Stimulated activated naive CD8-positive, alpha-beta T cell treated with anti-CD3 and anti-CD28 coated beads, Interleukin-15, amount 100 ng/mL, for 72 hours (primary cell): Measurements from ENCODE around the gene C16orf92.

Source experiments
- ATAC-seq: fragments of 150-1000 bp; cut with Tn5 transposase; 2 replicates; pipeline ENCODE4 v1.10.0; 2021; ENCODE audit warnings: mild to moderate bottlenecking, moderate library complexity
- DNase-seq, 2 donors: peaks; one replicate each; pipeline ENCODE4 v3.0.0; 2021 to 2022
- H3K27ac Mint-ChIP-seq, 2 donors: one replicate each; pipeline ENCODE4 v1.8.0; 2022; ENCODE audit warnings: mild to moderate bottlenecking in 2 of 2, mixed read lengths in 2 of 2, moderate library complexity in 2 of 2
- H3K27me3 Mint-ChIP-seq: one replicate; pipeline ENCODE4 v1.8.0; 2022; ENCODE audit warnings: mixed read lengths
- H3K4me1 Mint-ChIP-seq: one replicate; pipeline ENCODE4 v1.8.0; 2022; ENCODE audit warnings: mild to moderate bottlenecking, mixed read lengths
- H3K4me3 Mint-ChIP-seq, 2 donors: one replicate each; pipeline ENCODE4 v1.8.0; 2022; ENCODE audit warnings: mild to moderate bottlenecking in 2 of 2, mixed read lengths in 2 of 2, moderate library complexity in 1 of 2
- H3K9me3 Mint-ChIP-seq, 2 donors: one replicate each; pipeline ENCODE4 v1.8.0; 2022; ENCODE audit warnings: mixed read lengths in 2 of 2

The C16orf92 gene

GRCh38 chr16:30051518-30051917, 28.5 kb downstream of the C16orf92 start:
- DNase-seq (no peak), ATAC-seq (no peak)
- Mint-ChIP-seq H3K4me3 (peak overlapping the region; percentile 88 to 92), H3K4me1 (peaks cover 42% of the 10 kb centered on the region), H3K27me3 (peaks cover 16% of the 10 kb centered on the region), H3K27ac (peak overlapping the region; percentile 35 to 95), H3K9me3 (no peaks in the 10 kb centered on the region)

- H3K4me1 Mint-ChIP-seq: peaks cover 42% of the 10 kb centered on the region
- H3K27ac Mint-ChIP-seq: peak overlapping the region; percentile 72 to 95
- H3K4me3 Mint-ChIP-seq: peak overlapping the region; percentile 88 to 92
- ATAC-seq (peak; percentile 89), DNase-seq (peak; percentile 87 to 94)
- H3K9me3 Mint-ChIP-seq: no peaks in the 10 kb centered on the region
- H3K27me3 Mint-ChIP-seq: peaks cover 16% of the 10 kb centered on the region
Observed at GRCh38 chr16:30052671-30053372, 29.8 kb downstream of the C16orf92 start.

GRCh38 chr16:30053376-30054015, 30.5 kb downstream of the C16orf92 start:
- Mint-ChIP-seq H3K9me3 (no peaks in the 10 kb centered on the region), H3K27ac (no peak overlapping the region)
- DNase-seq: no peak

DNA sequence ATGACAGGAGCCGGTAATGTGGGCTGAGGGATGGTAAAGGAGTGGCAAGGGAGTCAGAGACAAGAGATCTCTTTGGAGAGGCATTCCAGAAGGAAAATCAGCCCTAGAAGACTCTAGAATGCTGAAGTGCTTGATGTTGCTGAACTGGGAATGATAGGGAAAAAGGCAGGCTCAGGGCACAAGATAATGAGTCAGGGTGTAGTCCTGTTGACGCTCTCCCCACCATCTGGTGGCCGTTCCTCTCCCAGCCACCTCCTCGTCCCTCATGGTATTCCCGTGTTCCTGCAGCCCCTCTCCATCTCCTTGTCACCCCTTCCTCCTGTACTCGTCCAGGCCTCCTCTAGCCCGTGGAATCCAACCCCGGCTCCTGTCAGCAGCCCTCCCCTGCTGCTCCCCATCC, 31.5 kb downstream of the C16orf92 start:
- DNase-seq (no peak), ATAC-seq (no peak)
- Mint-ChIP-seq H3K4me3 (peak overlapping the region in 1 of 2 donors; percentile 33), H3K27ac (no peak overlapping the region), H3K4me1 (peaks cover 42% of the 10 kb centered on the region), H3K27me3 (peaks cover 16% of the 10 kb centered on the region), H3K9me3 (no peaks in the 10 kb centered on the region)

More at GRCh38 chr16:30053376-30054015, 30.5 kb downstream of the C16orf92 start:
- peak; percentile 56 for ATAC-seq
- Mint-ChIP-seq H3K4me3 (peak overlapping the region; percentile 88 to 92), H3K4me1 (peaks cover 42% of the 10 kb centered on the region), H3K27me3 (peaks cover 16% of the 10 kb centered on the region)

- Mint-ChIP-seq H3K4me1 (peaks cover 42% of the 10 kb centered on the region), H3K9me3 (no peaks in the 10 kb centered on the region), H3K27ac (no peak overlapping the region), H3K4me3 (peak overlapping the region in 1 of 2 donors; percentile 24), H3K27me3 (peaks cover 16% of the 10 kb centered on the region)
- ATAC-seq (peak; percentile 80), DNase-seq (peak; percentile 54 to 62)
Observed at GRCh38 chr16:30054959-30055553, 32.1 kb downstream of the C16orf92 start.

DNA sequence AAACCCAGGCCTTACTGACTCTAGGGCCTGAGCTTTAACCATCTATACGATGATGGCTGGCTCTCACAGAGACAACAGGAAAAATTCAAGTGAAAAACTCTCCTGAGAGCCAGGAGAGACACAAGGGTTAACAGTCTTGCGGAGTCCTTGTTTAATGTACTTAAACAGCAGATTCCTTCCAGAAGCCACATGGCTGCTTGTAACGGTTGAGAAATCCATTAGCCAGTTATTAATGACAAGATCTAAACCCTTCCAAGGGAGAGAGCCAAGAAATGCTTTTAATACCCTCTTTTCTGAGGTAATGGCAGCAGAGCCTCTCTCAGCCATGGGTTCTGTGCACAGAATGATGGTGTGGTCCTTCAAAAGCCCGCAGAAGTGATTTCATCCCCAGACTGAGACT, 37.3 kb downstream of the C16orf92 start:
- H3K9me3 Mint-ChIP-seq: no peaks in the 10 kb centered on the region
- H3K27me3 Mint-ChIP-seq: no peaks in the 10 kb centered on the region
- DNase-seq: no peak
- peak overlapping the region in 1 of 2 donors; percentile 78 for H3K27ac Mint-ChIP-seq
- H3K4me3 Mint-ChIP-seq: no peak overlapping the region
- H3K4me1 Mint-ChIP-seq: peaks cover 19% of the 10 kb centered on the region
- no peak for ATAC-seq

DNA sequence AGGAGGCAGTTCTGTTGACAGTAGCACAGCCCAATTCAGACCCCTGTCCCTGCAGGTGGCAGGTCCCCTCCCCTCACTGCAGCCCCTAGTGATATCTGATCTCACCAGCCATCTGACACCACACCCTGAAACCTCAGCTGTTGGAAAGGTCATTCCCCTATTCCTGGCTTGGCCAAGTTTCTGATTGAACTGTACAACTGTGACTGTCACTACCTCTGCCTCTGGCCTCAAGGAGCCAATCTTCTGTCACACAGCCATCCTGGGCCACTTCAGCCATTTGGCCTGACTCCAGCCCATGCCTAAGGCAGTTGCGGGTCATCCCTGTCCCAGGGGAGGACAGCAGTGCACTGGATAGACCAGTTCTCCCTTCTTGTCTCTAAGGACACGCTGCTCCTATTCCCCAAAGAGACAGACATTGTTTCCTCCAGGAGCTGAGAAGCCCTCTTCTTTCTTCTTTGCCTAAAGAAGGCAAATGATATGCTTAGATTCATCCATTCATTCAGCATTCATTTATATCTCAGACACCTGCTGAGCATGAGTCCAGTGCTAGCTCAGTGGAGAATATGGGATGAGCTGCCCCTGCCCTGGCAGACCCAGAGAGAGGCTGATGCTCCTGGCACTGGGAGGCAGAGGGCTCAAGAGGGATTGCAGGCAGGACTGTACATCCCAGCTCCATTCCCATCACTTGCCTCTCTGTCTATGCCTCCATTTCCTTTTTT, 38.0 kb downstream of the C16orf92 start:
- ATAC-seq (no peak), DNase-seq (no peak)
- Mint-ChIP-seq H3K27ac (peak overlapping the region in 1 of 2 donors; percentile 78), H3K4me1 (peaks cover 18% of the 10 kb centered on the region), H3K27me3 (no peaks in the 10 kb centered on the region), H3K9me3 (no peaks in the 10 kb centered on the region), H3K4me3 (no peak overlapping the region)

DNA sequence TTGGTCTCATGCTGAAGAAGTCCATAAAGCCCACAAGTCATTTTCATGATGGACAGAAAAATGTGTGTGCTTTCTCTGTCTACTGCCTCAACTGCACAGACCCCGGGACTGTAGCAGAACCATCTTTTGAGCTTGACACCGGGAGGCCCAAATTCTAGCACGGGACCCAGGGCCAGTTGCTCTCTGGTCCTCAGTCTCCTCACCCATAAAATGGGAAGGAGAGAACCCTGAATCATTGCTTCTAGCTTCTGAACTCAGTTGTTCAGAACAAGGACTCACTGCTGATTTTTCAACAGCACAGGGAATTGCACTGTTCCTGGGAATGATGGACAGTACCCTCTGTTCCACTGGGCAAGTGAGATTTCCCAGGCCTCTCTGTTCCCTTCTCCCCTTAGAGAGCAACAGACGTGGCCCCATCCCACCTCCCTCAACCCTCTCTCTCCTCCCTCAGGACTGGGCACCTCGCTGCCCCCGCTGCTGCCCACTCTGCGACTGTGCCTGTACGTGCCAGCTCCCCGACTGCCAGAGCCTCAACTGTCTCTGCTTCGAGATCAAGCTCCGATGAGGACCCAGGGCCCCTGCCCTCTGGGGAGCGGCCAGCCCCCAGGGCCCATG, 40.4 kb downstream of the C16orf92 start:
- DNase-seq (no peak), ATAC-seq (no peak)
- no peaks in the 10 kb centered on the region for H3K27me3 Mint-ChIP-seq
- peak overlapping the region; percentile 76 to 99 for H3K27ac Mint-ChIP-seq
- H3K4me3 Mint-ChIP-seq: peak overlapping the region; percentile 98 to 99
- H3K9me3 Mint-ChIP-seq: no peaks in the 10 kb centered on the region
- H3K4me1 Mint-ChIP-seq: peaks cover 39% of the 10 kb centered on the region

- H3K4me1 Mint-ChIP-seq: peaks cover 45% of the 10 kb centered on the region
- H3K27ac Mint-ChIP-seq: peak overlapping the region; percentile 98 to 99
Observed at GRCh38 chr16:30063893-30064728, 41.1 kb downstream of the C16orf92 start.

DNA sequence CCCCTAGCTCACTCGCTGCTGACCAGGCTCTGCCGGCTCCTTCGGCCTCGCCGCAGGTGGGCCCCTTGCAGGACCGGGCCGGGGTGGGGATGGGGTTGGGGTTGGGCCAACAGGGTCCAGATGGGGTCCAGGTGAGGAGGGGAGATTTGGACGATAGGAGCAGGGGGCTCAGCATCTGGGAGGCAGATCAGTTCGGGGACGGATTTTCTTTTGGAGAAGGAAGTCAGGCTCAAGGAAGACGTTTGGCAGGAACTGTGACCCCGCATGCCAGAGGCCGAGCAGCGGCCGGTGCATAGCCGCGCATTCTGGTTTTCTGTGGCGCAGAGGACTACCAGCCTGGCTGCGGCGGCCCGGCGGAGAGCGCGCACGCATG, 41.7 kb downstream of the C16orf92 start:
- H3K27me3 Mint-ChIP-seq: no peaks in the 10 kb centered on the region
- DNase-seq (no peak), ATAC-seq (no peak)
- H3K27ac Mint-ChIP-seq: peak overlapping the region; percentile 99
- peaks cover 50% of the 10 kb centered on the region for H3K4me1 Mint-ChIP-seq
- no peaks in the 10 kb centered on the region for H3K9me3 Mint-ChIP-seq
- peak overlapping the region; percentile 98 to 99 for H3K4me3 Mint-ChIP-seq

More at GRCh38 chr16:30063893-30064728, 41.1 kb downstream of the C16orf92 start:
- DNase-seq (peak; percentile 54 to 75), ATAC-seq (peak; percentile 39)
- H3K9me3 Mint-ChIP-seq: no peaks in the 10 kb centered on the region
- H3K4me3 Mint-ChIP-seq: peak overlapping the region; percentile 98 to 99
- no peaks in the 10 kb centered on the region for H3K27me3 Mint-ChIP-seq

GRCh38 chr16:30065102-30065942, 42.3 kb downstream of the C16orf92 start, which contains the start of gene ALDOA:
Gene ALDOA (plus strand): TSS chr16:30065760. CDS start chr16:30066898, 1,138 bp downstream.
- peaks cover 57% of the 10 kb centered on the region for H3K4me1 Mint-ChIP-seq

DNA sequence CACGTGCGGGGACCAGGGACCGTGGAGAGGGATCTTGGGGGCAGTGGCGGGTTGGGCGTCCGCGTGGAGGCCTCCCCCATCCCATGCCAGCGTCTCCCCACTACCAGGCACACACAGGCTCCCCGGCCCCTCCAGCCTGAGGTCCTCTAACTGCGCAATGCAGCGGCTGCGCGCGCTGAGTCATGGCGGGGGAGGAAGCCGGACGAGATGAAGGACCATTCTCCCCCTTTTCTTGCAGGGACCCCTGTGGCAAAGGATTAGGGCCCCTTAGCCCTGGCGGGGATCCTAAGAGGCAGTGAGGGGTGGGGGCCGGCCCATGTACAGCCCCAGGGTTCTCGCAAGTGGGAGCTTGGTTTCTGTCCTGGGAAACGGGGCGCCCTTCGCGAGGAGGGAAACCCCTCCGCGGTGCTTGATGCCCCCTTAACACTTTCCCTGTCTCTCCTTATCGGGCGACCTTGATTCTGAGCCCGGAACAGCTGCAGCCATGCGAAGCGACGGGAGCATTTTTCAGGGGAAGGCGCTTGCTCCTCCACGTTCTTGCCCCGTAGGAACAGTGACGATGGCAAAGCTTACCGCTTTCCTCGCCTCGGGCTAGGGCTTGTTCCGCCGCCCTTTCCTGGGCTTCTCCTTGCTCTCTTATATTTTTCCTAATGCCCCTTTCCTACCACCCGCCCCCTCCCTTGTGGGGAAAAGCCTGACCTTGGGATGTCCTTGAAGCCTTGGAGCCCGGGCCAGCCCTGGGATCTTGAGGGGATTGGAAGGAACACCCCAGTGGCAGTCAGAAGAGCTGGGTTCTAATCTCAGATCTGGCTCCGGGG, 43.2 kb downstream of the C16orf92 start:
- Mint-ChIP-seq H3K4me3 (peak overlapping the region; percentile 98 to 99), H3K27ac (peak overlapping the region; percentile 99), H3K27me3 (no peaks in the 10 kb centered on the region), H3K4me1 (peaks cover 53% of the 10 kb centered on the region), H3K9me3 (no peaks in the 10 kb centered on the region)
- ATAC-seq: peak; percentile 2
- no peak for DNase-seq

More at GRCh38 chr16:30065102-30065942, 42.3 kb downstream of the C16orf92 start, which contains the start of gene ALDOA:
- H3K9me3 Mint-ChIP-seq: no peaks in the 10 kb centered on the region
- no peaks in the 10 kb centered on the region for H3K27me3 Mint-ChIP-seq
- H3K27ac Mint-ChIP-seq: peak within 1 kb of the TSS; percentile 99
- DNase-seq: peak; percentile 96 to 98
- H3K4me3 Mint-ChIP-seq: peak within 1 kb of the TSS; percentile 98 to 99
- ATAC-seq: peak; percentile 90
